H54 (cell line): ENCODE data around the gene CD4.
"Not testable (repeated sequence)": the region's sequence is repeated elsewhere in the genome, so short reads cannot be mapped to it uniquely, and the experiment has no call there.

Experiments used
- DNase-seq: peaks from one replicate; pipeline ENCODE4 v3.0.0; 2011; ENCODE audit warnings: low spot score, mixed read lengths; ENCODE audit not compliant: insufficient read length
- FAIRE-seq: peaks from 3 replicates; lab custom pipeline; 2011; peaks lifted over from hg19 to GRCh38; lab: Jason Lieb, UNC
- POLR2A ChIP-seq: IDR thresholded peaks from 2 replicates; pipeline ENCODE4 v1.6.1; 2011; ENCODE audit warnings: low read depth, mild to moderate bottlenecking, low read length

The CD4 gene

GRCh38 chr12:6851921-6852650, 62.8 kb downstream of the CD4 start, which contains the start of gene USP5:
Gene USP5, plus strand, starts transcription at chr12:6852150. Its CDS starts 30 bp downstream, at chr12:6852180.
- FAIRE-seq, result peak; percentile 15
- peak; percentile 72 for TF ChIP-seq POLR2A
- peak; percentile 94 for DNase-seq

GRCh38 chr12:6852651-6853354, 63.5 kb downstream of the CD4 start:
- peak; percentile 12; the same call in 1 of the 2 replicates for TF ChIP-seq POLR2A
- FAIRE-seq (no peak), DNase-seq (peak; percentile 58)

- TF ChIP-seq POLR2A, result no peak
- no peak for DNase-seq
- no peak for FAIRE-seq
Measured at GRCh38 chr12:6853626-6854025, 64.3 kb downstream of the CD4 start.

- no peak for TF ChIP-seq POLR2A
- no peak for FAIRE-seq
- no peak for DNase-seq
Measured at GRCh38 chr12:6854036-6854435, 64.7 kb downstream of the CD4 start.

- FAIRE-seq, result no peak
- no peak for DNase-seq
- TF ChIP-seq POLR2A, result no peak
Measured at GRCh38 chr12:6855322-6855721, 66.0 kb downstream of the CD4 start.

GRCh38 chr12:6858799-6859198, 69.5 kb downstream of the CD4 start:
- no peak for TF ChIP-seq POLR2A
- DNase-seq, result no peak
- FAIRE-seq, result no peak

GRCh38 chr12:6860116-6860515, 70.8 kb downstream of the CD4 start:
- no peak for TF ChIP-seq POLR2A
- FAIRE-seq (no peak), DNase-seq (no peak)

GRCh38 chr12:6860942-6861341, 71.6 kb downstream of the CD4 start:
- DNase-seq (no peak), FAIRE-seq (no peak)
- TF ChIP-seq POLR2A, result no peak

GRCh38 chr12:6861391-6861790, 72.1 kb downstream of the CD4 start:
- FAIRE-seq, result no peak

GRCh38 chr12:6863033-6863432, 73.7 kb downstream of the CD4 start:
- TF ChIP-seq POLR2A, result no peak
- no peak for FAIRE-seq
- DNase-seq, result no peak

More at GRCh38 chr12:6861391-6861790, 72.1 kb downstream of the CD4 start:
- no peak for TF ChIP-seq POLR2A
- DNase-seq, result no peak

- no peak for TF ChIP-seq POLR2A
- FAIRE-seq, result no peak
- DNase-seq, result no peak
Measured at GRCh38 chr12:6863586-6864321, 74.4 kb downstream of the CD4 start.

- not testable (repeated sequence) for DNase-seq, FAIRE-seq
Measured at GRCh38 chr12:6865307-6865706, 76.0 kb downstream of the CD4 start.

GRCh38 chr12:6866163-6866919, 77.0 kb downstream of the CD4 start:
- no peak for TF ChIP-seq POLR2A
- no peak for DNase-seq
- no peak for FAIRE-seq
